PC-9 (cell line): ENCODE measurements around the gene SLC12A3.

Experiments
- CTCF ChIP-seq: fragments of 200-600 bp; sonication (generic); conservative IDR thresholded peaks from 2 replicates; pipeline ENCODE4 v1.6.1; 2017; ENCODE audit warnings: mixed run types, antibody characterized with exemption, mild to moderate bottlenecking, moderate library complexity
- EZH2 ChIP-seq: fragments of 200-600 bp; sonication (generic); IDR thresholded peaks from 2 replicates; pipeline ENCODE4 v1.8.0; 2017; ENCODE audit warnings: antibody characterized with exemption, low read depth

- TF ChIP-seq CTCF (no peak), EZH2 (no peak)
Measured at GRCh38 chr16:56880685-56881084, 15.7 kb downstream of the SLC12A3 start.
